Measurements from ENCODE around the gene INSC.

The INSC gene

GRCh38 chr11:15212876-15213275 is 98.2 kb downstream of the INSC start:
- H3K9me3 ChIP-seq (ENCODE audit: low read length) = no peaks in the 10 kb centered on the region
- no peaks in the 10 kb centered on the region for H3K36me3 ChIP-seq (ENCODE audit: insufficient read depth, low read length)
- H3K9me2 ChIP-seq (ENCODE audit: low read depth, low read length) = no peaks in the 10 kb centered on the region
- H3K27me3 ChIP-seq (ENCODE audit: insufficient read depth, low read length) = no peaks in the 10 kb centered on the region
- TF ChIP-seq EZH2 (IDR thresholded peaks at IDR 0.05; ENCODE audit: borderline replicate concordance, low read length) = no peak
- TF ChIP-seq, protein P1, sequence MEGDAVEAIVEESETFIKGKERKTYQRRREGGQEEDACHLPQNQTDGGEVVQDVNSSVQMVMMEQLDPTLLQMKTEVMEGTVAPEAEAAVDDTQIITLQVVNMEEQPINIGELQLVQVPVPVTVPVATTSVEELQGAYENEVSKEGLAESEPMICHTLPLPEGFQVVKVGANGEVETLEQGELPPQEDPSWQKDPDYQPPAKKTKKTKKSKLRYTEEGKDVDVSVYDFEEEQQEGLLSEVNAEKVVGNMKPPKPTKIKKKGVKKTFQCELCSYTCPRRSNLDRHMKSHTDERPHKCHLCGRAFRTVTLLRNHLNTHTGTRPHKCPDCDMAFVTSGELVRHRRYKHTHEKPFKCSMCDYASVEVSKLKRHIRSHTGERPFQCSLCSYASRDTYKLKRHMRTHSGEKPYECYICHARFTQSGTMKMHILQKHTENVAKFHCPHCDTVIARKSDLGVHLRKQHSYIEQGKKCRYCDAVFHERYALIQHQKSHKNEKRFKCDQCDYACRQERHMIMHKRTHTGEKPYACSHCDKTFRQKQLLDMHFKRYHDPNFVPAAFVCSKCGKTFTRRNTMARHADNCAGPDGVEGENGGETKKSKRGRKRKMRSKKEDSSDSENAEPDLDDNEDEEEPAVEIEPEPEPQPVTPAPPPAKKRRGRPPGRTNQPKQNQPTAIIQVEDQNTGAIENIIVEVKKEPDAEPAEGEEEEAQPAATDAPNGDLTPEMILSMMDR (IDR thresholded peaks at IDR 0.05; ENCODE audit: low read length) = no peak
- H2AFZ ChIP-seq (ENCODE audit: low read length) = no peak overlapping the region
- H3K4me1 ChIP-seq (ENCODE audit: insufficient read depth, low read length, severe bottlenecking) = no peaks in the 10 kb centered on the region
- no peaks in the 10 kb centered on the region for H3F3A ChIP-seq (ENCODE audit: insufficient read depth, low read length)
- H3K9ac ChIP-seq (ENCODE audit: low read length) = no peak overlapping the region
- H3K4me2 ChIP-seq (ENCODE audit: low read length) = no peak overlapping the region
- H3K79me2 ChIP-seq (ENCODE audit: insufficient read depth, low read length) = no peaks in the 10 kb centered on the region
- no peak overlapping the region for H3K27ac ChIP-seq (ENCODE audit: low read depth, low read length, poor library complexity, severe bottlenecking)
- no peaks in the 10 kb centered on the region for H4K20me1 ChIP-seq (ENCODE audit: insufficient read depth, low read length)
- no peak overlapping the region for H3K4me3 ChIP-seq (ENCODE audit: low read depth, low read length, poor library complexity, severe bottlenecking)

- H3K36me3 ChIP-seq (ENCODE audit: insufficient read depth, low read length) = no peaks in the 10 kb centered on the region
- H3K27ac ChIP-seq (ENCODE audit: low read depth, low read length, poor library complexity, severe bottlenecking) = no peak overlapping the region
- no peaks in the 10 kb centered on the region for H3K27me3 ChIP-seq (ENCODE audit: insufficient read depth, low read length)
- H3K79me2 ChIP-seq (ENCODE audit: insufficient read depth, low read length) = no peaks in the 10 kb centered on the region
- H3K9me3 ChIP-seq (ENCODE audit: low read length) = no peaks in the 10 kb centered on the region
- no peaks in the 10 kb centered on the region for H3K9me2 ChIP-seq (ENCODE audit: low read depth, low read length)
- H3K9ac ChIP-seq (ENCODE audit: low read length) = no peak overlapping the region
- no peak overlapping the region for H3K4me3 ChIP-seq (ENCODE audit: low read depth, low read length, poor library complexity, severe bottlenecking)
- H2AFZ ChIP-seq (ENCODE audit: low read length) = no peak overlapping the region
- no peak overlapping the region for H3K4me2 ChIP-seq (ENCODE audit: low read length)
- no peaks in the 10 kb centered on the region for H3K4me1 ChIP-seq (ENCODE audit: insufficient read depth, low read length, severe bottlenecking)
- no peaks in the 10 kb centered on the region for H4K20me1 ChIP-seq (ENCODE audit: insufficient read depth, low read length)
- no peaks in the 10 kb centered on the region for H3F3A ChIP-seq (ENCODE audit: insufficient read depth, low read length)
- TF ChIP-seq EZH2 (IDR thresholded peaks at IDR 0.05; ENCODE audit: borderline replicate concordance, low read length) = no peak
- TF ChIP-seq, protein P1 (IDR thresholded peaks at IDR 0.05; ENCODE audit: low read length) = no peak
Observed at GRCh38 chr11:15213471-15214231, 98.9 kb downstream of the INSC start.

DNA sequence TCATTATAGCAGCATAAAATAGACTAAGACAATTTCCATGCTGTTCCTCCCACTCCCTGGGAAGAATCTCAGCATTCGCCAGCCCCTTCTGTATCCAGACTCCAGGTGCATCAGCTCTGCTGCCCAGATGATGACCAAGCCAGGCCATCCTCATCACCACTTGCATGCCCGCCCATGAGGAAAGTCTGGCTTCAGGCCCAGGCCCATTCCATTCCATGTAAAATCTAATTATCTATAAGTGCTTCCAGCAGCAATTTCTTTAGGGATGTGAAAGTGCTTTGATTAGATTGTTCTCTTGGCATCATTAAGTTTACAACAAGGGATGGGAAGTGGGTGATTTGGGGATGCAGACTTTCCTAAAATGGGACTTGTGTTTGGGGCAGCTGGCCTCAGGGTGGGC is 100.3 kb downstream of the INSC start:
- Histone ChIP-seq H3K9ac (ENCODE audit: low read length) (no peak overlapping the region), H3K79me2 (ENCODE audit: insufficient read depth, low read length) (no peaks in the 10 kb centered on the region), H3K9me2 (ENCODE audit: low read depth, low read length) (no peaks in the 10 kb centered on the region), H3K27ac (ENCODE audit: low read depth, low read length, poor library complexity, severe bottlenecking) (no peak overlapping the region), H4K20me1 (ENCODE audit: insufficient read depth, low read length) (no peaks in the 10 kb centered on the region), H3K4me1 (ENCODE audit: insufficient read depth, low read length, severe bottlenecking) (no peaks in the 10 kb centered on the region), H2AFZ (ENCODE audit: low read length) (no peak overlapping the region), H3K4me2 (ENCODE audit: low read length) (no peak overlapping the region), H3F3A (ENCODE audit: insufficient read depth, low read length) (no peaks in the 10 kb centered on the region), H3K9me3 (ENCODE audit: low read length) (no peaks in the 10 kb centered on the region), H3K27me3 (ENCODE audit: insufficient read depth, low read length) (no peaks in the 10 kb centered on the region), H3K36me3 (ENCODE audit: insufficient read depth, low read length) (no peaks in the 10 kb centered on the region), H3K4me3 (ENCODE audit: low read depth, low read length, poor library complexity, severe bottlenecking) (no peak overlapping the region)
- TF ChIP-seq, protein P1 (IDR thresholded peaks at IDR 0.05; ENCODE audit: low read length) = no peak
- TF ChIP-seq EZH2 (IDR thresholded peaks at IDR 0.05; ENCODE audit: borderline replicate concordance, low read length) = no peak

Data from OCI-LY1 (cell line).